ENCODE data around the gene EFCAB6.

Gene EFCAB6

DNA sequence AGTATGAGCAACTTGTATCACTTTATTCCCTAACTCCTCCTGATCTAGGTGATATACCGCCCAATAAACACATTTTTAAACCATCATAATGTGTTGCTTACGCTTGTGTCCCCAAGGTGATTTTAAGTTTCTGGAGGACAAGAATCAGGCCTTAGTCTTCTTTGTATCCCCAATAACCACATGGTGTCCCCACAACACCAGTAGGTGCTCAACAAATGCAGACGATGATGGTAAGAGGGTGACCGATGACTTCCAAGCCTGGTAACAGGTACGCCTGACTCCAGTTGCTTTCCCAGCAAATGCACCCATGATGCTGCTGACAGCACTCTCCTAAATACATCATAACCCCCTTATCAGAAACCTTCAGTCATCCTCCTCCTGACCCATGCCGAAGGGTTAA, 64.2 kb downstream of the EFCAB6 start:
- no peak for DNase-seq (ENCODE audit: low read depth in 2 of 2, low spot score in 1 of 2)

DNA sequence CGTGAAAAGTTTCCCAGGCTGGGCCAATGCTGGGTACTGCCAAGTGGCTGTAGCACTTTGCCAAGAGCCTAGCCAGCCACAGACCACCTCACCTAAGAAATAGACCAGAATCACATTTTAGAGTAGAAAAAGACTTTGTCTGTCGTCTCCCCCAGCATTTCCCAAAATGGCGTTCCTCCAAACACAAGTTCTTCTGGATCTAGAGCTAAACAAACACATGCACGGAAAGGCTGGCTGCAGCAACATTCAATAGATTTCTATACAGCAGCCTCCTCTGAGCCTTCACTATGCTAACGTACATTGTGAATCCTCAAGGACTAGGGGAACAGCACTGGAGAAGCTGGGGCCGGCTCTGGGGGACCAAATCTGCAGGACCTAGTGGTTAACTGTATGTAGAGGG, 65.0 kb downstream of the EFCAB6 start:
- no peak for DNase-seq (ENCODE audit: low read depth in 2 of 2, low spot score in 1 of 2)

DNA sequence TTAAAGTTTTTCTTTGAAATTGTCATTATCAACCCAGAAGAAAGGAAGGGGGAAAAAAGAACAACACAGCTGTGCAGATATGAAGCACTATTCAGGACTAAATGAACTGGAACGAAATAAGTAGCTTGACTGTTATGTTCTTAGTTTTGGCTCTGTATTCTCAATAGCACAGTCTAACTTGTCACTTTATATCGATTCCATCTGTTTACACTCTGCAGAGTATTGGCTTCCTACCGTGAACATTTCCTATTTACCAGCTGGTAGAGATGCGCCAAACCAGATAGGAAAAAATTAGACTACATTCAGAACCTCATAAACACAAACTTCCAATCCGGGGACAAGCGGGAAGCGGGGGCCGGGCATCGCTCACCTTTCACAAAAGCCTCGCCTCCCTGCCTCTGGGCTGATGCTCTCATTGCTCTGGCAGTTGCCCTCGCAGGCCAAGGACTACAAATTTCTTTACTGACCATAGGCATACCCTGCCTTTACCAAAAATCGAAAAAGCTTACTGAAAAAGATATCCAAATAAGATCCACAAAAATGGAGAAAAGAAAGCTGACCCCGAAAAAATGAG, 66.2 kb downstream of the EFCAB6 start:
- no peak for DNase-seq (ENCODE audit: low read depth in 2 of 2, low spot score in 1 of 2)

DNA sequence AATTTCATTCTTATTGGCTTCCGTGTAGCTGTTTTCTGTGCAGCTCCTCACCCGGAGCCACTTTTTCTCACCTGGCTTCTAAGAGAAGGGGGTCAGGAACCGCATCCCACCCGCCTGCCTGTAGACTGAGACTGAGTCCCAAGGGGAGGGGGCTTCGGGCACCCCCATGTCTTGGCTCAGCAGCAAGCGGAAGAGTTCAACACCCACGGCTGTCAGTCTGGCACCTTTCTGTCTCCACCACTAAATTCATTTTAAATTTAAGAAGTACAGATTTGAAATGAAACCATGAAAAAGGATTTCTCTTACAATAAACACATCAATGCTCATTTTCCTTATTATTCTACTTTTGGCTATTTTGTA, 66.7 kb downstream of the EFCAB6 start:
- DNase-seq (ENCODE audit: low read depth in 2 of 2, low spot score in 1 of 2), result no peak

DNA sequence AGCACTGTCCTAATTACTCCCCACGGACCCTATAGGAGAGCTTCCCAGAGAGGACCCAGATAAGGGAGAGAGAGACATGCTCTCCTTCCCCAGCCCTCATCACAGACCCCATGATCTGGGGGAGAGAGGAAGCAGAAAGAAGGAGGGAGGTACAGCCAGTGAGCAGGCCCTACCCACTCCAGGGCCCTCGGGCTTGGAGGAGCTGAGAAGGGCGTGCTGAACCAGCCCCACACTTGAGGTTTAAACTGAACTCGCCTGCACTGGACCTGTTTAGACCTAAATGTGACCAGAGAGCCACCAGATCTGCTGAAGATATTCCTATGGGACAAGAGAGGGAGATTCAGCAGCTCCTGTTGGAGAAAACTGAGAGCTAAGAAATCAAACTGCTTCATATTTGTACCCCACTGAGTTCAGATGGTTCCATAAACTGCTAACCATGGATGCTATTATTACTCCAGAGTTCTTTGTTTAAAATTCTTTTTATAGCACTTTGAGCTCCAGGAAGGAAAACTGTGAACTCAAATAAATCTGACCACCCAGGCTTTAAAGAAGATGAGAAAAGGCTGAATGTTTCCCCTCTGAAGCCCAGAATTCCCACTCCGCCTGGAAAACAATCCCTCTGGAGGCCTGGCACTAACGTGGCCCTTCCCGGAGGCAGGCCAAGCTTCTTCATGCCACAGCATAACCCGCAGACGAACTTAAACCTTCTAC, 67.2 kb downstream of the EFCAB6 start:
- no peak for DNase-seq (ENCODE audit: low read depth in 2 of 2, low spot score in 1 of 2)

DNA sequence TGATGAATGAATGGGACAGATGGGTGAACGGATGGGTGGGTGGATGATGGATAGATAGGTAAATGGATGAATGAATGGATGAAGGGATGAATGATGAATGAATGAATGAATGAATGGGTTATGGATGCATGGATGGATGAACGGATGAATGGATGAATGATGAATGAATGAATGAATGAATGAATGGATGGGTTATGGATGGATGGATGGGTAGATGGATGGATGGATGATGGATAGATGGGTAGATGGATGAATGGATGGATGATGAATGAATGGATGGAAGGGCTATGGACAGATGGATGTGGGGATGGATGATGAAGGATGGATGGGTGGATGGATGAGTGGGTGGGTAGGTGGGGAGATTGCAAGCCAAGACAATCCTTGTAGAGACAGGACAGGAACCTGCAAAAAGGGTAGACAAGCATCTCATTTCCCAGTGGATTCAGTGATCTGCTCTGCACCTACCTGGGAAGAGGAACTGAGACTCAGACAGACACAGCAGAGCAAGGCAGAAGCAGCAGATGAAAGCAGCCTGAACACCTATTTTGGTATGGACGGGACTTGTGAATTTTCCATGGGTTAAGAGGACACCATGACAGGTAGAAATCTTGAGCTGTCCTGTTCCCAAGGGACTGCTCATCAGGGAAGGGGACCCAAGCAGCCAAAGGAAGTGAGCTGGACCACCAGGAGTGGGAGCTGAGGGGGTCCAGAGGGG, 68.0 kb downstream of the EFCAB6 start:
- DNase-seq (ENCODE audit: low read depth in 2 of 2, low spot score in 1 of 2), result no peak

DNA sequence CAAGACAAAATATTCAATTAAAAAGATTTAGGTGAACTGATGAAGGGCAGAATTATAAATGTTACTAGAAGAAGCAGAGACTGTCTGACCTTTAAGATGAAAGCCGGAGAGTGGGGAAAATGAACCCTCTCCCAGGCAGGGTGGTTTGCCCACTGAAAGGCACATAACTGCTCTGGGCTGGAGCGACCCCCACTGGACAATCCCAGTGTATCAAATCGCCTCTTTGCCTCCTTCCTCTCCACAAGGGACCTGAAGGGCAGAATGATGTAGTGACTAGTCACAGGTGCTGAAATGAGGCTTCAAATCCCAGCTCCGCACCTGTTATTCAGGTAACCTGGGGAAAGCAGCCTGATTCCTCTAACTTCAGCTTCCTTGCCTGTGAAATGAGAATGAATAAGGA, 69.0 kb downstream of the EFCAB6 start:
- DNase-seq (ENCODE audit: low read depth in 2 of 2, low spot score in 1 of 2), result no peak

DNA sequence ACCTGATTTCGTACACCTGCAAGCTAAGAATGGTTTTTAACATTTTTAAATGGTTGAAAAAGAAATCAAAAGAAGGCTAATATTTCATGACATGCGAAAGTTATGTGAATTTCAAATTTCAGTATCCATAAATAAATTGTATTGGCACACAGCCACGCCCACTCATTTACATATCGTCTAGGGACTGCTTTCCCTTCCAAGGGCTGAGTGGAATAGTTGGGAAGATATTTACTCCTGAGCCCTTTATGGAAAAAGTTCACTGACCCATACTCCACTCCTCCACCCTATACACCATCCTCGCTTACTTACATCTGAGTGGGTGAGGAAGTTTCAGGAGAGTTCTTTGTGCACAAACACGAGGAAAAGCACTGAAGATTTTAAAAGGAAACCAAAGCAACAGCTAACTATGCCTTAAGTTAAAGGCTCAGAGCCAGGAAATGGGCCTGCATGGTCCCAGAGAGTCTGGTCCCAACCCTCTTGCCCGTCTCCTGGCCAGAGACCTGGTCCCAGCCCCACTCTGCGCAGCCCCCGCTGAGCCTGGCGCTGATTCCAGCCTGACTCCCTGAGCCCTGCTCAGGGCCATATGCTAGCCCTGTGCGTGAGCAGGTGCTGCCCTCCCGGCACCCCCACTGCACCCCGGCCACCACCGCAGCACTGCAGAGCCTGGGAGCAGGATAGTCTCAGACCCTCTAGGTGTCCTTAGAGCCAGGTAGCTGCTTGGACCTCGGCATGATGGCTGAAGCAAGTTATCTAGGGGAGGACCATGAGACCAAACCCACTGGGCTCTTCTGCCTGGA, 69.8 kb downstream of the EFCAB6 start:
- DNase-seq (ENCODE audit: low read depth in 2 of 2, low spot score in 1 of 2), result no peak

DNA sequence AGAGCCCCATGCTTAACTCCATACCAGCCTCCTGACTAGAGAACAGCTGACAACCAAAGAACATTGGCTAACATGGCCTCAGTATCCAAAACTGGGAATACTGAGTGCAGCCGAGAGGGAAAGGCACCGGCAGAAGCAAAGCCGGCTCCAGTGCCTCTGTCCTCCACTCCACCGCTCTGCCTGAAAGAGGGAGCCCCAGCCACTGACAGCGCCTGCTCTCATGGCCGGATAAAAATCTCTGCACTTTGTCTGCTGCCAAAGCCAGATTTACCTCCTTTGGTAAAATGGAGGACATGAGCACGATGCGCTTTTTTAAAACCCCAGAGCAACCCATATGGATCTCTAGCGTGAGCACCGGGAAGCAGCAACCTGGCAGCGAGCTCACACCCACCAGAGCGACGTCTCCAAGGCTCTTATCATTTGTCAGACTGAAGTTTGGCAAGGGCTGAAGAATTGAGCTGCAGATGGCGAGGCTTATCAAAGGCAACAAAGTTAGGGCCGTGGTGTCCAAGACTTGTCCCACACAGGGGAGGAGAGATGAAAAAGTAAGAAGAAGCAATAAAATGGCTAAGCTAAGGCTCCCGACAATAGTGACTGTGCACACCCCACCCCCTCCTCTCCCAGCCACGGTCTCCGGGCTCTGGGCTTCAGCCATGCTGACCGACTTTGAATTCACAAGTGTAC, 71.4 kb downstream of the EFCAB6 start:
- no peak for DNase-seq (ENCODE audit: low read depth in 2 of 2, low spot score in 1 of 2)

DNA sequence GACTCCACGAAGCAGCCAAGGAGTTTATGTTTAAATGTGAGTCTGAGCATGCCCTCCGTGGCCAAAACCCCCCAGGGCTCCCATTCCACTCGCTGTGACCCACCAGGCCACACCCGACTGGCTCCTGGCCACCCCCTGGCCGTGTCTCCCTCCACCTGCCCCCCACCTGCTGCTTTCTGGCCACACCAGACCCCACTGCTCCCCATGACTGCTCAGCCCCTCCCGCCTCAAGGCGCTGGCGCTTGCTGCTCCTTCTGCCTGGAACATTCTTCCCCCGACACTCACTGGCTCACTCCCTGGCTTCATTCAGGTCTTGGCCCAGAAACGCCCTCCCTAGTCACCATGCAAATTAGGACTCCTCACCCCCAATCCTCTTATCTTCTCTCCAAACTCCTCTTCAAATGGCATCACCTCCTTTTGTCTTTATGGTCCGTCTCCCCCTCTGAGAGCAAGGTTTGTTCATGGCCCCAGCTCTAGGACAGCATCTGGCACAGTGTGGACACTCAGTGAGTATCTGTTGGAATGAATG, 72.2 kb downstream of the EFCAB6 start:
- DNase-seq (ENCODE audit: low read depth in 2 of 2, low spot score in 1 of 2), result no peak

DNA sequence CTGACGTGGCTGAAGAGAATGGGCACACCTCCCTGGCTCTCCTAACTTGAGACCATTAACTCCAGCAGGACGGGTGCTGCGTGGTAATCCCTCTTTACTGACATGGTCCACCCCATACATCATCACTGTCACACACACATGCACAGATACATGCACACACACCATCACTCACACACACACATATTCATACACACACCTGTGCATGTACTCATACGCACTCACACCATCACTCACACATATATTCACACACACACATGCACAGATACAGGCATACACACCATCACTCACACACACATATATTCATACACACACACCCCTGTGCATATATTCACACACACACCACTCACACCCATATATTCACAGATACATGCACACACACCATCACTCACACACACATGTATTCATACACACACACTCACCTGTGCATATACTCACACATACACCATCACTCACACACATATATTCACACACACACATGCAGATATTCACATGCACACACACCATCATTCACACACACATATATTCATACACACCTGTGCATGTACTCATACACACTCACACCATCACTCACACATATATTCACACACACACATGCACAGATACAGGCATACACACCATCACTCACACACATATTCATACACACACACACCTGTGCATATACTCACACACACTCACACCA, 74.8 kb downstream of the EFCAB6 start:
- DNase-seq (ENCODE audit: low read depth in 2 of 2, low spot score in 1 of 2), result no peak

DNA sequence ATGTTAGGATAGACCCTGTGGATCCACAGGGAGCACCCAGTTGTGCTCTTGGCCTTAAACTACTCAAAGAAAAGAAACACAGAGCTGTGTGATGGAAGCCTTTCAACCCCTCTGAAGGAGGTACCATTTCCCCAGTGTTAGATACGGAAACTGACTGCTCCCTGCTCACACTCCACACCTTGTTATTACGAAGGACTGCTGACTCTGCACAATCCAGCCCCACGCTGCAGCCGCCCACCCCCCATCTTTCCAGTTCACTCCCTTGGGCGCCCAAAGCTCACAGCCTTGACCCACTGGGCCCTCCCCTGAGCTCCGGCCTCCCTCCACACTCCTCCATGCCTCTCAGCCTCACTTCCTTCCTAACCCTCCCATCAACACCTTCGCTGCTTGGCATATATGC, 75.5 kb downstream of the EFCAB6 start:
- DNase-seq (ENCODE audit: low read depth in 2 of 2, low spot score in 1 of 2), result no peak

DNA sequence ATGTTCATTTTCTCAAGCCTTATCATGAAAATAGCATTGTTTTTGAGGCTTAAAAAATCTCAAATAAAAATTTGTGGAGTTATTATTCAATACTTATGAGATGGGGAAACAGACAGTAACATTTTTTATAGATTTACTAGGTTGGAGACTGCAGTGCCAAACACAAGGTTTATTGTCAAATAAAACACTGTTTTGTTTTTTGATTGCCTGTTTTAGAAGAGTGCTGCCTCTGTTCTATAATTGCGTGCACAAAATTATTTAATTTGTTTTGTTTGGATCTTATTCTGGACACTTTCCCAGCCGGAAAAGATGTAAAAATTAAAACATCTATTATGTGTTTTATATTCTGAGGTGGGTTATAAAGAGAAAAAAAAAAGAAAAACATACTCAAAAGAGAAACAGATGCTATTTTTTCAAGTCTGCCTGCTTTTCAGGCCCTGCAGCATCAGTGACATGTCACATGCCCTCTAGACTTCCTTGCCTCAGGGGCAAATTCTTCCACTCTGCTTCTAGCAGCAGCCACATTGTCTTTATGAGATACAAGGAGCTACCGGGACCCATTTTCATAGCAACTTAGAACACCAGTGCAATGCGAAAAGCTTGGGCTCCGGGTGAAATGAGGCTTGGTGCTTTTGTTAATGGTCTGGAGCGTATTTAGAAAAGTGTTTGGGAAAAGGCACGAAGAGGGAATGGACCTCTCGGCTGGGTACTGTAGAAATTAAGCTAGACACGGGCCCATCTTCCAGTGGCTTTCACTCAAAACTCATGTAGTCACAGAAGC, 77.5 kb downstream of the EFCAB6 start:
- no peak for DNase-seq (ENCODE audit: low read depth in 2 of 2, low spot score in 1 of 2)

DNA sequence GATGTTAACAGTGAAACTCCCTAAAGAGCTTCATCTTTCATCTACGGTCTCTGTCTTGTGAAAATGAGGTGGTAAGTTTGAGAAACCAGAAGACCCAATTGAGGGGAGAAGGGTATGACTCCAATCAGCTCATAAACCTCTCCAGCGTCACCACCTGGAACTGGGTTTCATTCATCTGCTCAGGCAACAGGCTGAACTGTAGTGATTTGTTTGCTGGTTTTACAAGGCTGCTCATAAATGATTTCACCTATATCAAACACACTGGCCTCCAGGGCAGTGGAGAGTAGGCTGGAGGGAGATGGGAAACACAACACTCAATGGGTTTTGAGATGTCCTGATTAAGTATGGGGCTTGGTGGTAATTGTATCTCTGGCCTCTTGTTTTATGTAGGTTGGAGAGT, 79.0 kb downstream of the EFCAB6 start:
- no peak for DNase-seq (ENCODE audit: low read depth in 2 of 2, low spot score in 1 of 2)

DNA sequence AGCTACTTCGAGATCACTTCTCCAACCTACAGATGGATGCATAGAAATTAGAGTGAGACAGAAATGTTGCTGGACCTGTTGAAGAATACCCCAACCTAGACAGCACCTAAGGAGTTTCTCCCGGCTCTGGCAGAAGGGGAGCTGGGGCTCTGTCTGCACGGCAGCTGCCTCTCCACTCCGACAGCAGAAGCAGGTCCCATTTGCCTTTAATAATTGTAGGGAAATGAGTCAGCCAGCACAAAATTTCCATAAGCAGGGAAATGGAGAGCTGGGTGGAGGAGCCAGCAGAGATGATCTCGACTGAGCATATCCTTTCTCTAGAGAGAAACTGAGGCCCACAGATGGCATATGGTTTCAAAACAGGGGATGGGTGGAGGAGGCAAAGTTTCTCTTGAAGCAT, 80.1 kb downstream of the EFCAB6 start:
- DNase-seq (ENCODE audit: low read depth in 2 of 2, low spot score in 1 of 2), result no peak

DNA sequence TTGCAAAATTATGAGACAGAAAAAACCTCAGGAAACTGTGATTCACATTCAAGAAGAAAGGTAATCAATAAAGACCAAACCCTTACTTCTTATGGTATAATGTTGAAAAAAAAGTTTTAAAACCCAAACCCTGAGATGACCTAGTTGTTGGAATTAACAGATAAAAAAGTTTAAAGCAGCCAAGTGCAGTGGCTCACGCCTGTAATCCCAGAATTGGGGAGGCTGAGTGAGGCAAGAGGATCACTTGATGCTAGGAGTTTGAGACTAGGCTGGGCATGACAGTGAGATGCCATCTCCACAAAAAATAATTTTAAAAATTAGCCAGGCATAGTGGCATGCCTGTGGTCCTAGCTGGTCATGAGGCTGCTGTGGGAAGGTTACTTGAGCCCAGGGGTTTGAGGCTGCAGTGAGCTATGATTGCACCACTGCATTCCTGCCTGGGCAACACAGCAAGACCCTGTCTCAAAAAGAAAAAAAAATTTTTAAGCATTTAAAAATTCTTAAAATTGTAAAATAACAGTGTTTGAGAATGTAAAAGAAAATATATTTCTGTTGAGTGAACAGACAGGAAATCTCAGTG, 85.1 kb downstream of the EFCAB6 start:
- DNase-seq (ENCODE audit: low read depth in 2 of 2, low spot score in 1 of 2), result no peak

DNA sequence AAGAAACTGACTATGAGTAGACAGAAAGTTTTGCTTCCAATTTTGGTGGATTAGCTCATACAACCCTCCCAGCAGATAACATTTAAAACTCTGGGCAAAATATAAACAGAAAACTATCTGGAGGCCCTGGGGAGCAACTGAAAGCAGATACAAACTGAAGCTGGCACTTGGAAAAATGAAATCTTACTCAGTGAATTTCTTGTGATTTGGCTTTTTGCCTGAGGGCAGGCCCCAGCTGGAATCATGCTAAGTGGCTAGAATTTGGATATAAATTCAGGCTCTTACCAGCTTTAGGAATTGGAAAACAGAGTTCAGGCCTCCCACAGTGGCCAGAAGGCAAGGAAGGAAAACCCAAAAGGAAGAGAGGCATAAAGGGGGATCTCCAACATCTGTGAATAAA, 85.8 kb downstream of the EFCAB6 start:
- DNase-seq (ENCODE audit: low read depth in 2 of 2, low spot score in 1 of 2), result no peak

DNA sequence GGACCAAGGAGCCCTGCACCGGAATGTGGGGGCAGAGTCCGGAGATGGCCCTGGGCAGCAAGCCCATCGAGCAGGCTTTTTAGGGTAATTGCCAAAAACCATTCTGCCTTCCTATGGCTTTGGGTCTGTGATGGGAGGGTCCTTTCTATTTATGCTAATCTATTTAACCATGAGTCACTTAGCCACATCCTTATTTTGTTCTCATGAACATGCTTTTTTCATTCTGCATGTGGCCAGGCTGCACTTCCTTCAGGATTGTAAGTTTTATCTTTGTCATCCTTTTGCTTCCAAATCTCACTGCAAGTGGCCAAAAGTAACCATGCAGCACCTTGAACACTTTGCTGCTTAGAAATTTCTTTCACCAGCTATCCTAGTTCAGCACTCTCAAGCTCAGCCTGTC, 88.3 kb downstream of the EFCAB6 start:
- DNase-seq (ENCODE audit: low read depth in 2 of 2, low spot score in 1 of 2), result no peak

DNA sequence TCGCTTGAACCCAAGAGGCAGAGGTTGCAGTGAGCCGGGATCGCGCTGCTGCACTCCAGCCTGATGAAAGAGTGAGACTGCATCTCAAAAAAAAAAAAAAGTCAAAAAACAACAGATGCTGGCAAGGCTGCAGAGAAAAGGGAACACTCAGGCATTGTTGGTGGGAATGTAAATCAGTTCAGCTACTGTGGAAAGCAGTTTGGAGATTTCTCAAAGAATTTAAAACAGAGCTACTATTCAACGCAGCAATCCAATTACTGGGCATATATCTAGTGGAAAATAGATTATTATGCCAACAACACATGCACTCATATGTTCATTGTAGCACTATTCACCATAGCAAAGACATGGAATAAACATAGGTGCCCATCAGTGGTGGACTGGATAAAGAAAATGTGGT, 89.7 kb downstream of the EFCAB6 start:
- DNase-seq (ENCODE audit: low read depth in 2 of 2, low spot score in 1 of 2), result no peak
